ENCODE data around the gene ARHGAP6.

Gene ARHGAP6

DNA sequence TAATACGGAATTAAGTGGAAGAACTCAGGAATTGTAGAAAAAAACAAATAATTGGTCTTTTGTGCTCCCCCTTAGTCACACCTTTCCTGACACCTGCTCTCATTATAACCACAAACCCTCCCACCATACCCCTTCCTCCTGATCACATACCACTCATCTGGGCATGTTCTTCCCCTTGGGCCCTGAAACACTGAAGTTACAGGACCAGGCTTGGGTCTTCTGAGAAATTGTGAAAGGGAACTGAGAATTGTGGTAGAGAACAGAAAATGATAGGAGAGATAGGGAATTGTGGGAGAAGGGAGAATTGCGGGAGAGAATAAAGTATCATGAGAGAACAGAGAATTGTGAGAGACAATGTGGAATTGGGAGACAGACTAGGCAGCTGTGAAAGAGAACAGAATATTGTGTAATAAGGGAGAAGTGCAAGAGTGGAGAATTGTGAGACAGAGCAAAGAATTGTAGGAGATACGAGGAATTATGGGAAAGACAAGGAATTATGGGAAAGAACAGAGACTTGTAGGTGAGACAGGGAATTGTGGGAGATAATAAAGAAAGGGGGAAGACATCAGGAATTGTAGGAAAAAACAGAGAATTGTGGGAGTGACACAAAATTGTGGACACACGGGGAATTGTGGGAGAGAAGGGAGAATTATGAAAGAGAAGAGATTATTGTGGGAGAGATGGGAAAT is 557.3 kb downstream of the ARHGAP6 start:
- DNase-seq (ENCODE audit: low read depth in 2 of 2), result no peak

DNA sequence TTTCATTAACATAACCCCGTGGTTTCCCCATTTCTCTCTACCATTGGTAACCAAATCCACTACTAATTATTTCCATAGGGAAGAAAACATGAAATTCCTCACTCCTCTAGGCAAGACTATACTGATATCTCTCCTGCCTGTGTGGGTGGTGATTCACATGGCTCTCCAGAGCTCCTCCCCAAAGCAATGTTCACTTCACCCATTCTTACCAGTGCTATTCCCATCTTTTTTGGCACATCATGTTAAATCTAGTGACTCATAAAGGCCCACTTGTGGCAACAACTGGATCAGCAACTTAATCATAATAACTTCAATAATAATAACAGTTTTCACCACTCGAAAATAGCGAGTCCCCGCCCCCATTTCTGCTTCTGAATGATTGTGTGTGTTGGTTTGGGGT is 560.6 kb downstream of the ARHGAP6 start:
- DNase-seq (ENCODE audit: low read depth in 2 of 2), result no peak

DNA sequence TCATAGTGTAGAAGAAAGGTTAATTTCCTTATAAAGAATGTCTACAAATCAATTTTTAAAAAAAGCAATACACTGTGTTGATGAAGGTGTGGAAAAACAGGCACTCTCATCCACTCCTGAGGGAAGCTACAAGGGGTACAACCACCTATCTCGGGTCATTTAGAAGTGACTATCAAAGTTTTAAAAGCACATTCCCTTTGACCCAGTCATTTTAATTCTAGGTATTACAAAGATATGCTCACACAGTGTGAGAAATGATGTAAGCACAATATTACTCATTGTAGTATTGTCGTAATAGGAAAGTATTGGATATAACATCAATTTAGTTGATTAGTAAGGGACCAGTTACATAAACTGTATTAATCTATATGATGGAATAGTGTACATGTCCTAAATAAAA is 562.0 kb downstream of the ARHGAP6 start:
- no peak for DNase-seq (ENCODE audit: low read depth in 2 of 2)

DNA sequence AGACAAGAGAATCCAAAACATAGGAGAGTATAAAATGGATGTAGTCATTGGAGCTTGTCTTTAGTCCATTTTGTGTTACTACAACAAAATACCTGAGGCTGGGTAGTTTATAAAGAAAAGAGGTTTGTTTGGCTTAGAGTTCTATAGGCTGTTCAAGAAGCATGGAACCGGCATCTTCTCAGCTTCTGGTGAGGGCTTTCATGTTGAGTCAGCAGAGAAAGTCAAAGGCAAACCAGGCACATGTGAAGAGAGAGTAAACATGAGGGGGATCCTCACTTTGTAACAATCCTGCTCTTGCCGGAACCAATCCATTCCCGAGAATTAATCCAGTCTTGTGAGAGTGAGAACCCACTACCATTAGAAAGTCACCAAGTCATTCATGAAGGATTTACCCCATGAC is 562.7 kb downstream of the ARHGAP6 start:
- DNase-seq (ENCODE audit: low read depth in 2 of 2), result no peak

DNA sequence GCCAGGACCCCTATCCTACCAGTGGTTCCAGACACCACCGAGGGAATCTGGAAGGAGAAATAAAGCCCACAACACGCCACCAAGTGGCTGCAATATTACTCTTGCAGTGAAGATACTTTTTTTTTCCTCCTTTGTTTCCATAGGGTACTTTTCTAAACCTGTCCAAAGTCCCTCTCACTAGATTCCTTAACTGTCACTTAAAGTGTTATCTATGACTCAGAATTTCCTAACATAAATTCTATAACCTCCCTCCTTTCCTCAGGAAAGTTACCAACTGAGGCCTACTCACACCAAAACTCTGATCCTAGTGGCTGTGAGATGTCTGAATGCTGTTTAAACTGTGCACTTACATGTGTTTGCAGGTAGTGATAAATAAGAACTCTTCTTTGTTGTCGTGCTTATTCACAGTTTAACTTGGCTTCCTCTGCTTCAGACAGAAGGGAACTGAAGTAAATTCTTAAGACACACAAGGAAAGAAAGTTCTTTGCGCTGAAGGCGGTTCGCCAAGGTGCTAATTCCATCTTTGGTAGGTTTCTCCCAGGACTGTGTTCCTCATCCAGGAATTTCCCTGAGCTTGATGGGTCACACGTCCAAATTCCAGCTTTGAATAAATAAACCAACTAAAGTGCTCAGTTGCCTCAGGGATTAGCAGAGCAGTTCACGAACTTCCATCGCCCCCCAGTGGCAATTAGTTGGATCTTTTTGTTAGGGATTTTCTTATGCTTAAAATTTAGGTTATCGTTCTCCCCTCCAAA is 565.3 kb downstream of the ARHGAP6 start:
- no peak for DNase-seq (ENCODE audit: low read depth in 2 of 2)

DNA sequence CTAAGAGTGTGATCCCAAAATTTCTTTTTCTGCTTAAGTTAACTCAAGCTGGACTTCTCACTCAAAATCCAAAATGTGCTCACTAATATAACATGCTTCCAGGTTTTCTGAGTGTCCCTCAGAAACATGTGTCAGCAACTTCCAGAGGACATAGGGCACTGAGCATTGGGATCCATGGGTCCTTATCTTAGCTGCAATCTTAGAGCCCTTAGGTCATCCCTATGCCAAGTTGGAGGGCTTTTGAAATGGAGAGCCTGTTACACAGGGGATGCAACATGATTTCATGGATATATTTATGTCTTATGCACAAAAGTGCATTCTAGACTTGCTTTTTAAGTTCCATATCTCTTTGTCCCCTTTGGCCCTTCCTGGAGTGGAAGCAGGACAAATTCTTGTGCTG is 566.3 kb downstream of the ARHGAP6 start:
- DNase-seq (ENCODE audit: low read depth in 2 of 2), result no peak

DNA sequence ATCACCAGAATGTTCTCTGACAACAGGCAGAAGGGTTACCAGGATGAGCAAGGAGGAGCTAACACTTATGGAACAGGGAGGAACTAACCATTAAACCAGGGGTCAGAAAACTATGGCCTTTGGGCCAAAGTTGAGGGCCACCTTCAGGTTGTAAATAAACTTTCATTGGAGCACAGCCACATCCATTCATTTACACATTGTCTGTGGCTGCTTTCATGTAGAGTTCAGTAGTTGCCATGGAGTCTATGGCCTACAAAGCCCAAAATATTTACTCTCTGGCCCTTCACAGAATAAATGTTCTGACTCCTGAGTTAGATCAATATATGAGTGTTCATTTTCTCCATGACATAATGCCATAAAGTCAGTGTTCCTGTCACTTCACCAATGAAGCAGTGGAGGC is 567.8 kb downstream of the ARHGAP6 start:
- no peak for DNase-seq (ENCODE audit: low read depth in 2 of 2)

DNA sequence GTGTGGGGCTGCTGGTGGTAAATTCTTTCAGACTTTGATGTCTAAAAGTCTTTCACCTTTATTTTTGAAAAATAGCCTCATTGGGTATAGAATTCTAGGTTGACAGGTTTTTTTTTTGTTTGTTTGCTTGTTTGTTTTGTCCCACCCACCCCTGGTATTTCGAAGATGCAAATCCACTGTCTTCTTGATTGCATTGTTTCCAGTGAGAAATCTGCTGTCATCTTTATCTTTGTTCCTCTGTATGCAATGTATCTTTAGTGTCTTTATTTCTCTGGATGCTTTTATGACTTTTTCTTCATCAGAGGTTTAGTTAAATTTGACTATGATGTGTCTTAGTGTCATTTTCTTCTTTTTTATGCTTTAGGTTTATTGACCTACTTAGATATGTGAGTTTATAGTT is 575.9 kb downstream of the ARHGAP6 start:
- no peak for DNase-seq (ENCODE audit: low read depth in 2 of 2)
